Left renal pelvis (tissue), 4 donors: ENCODE data around the gene SRGAP2C. TPM values are rescaled to one million over a fixed set of nuclear protein-coding genes. Genes with fewer than 3 reads are reported as not detected.
"Not testable (repeated sequence)": the region's sequence is repeated elsewhere in the genome, so short reads cannot be mapped to it uniquely, and the experiment has no call there.

ENCODE experiments used
- DNase-seq, 4 donors: peaks; one replicate each; pipeline ENCODE4 v3.0.0-alpha.2; 2013; ENCODE audit warnings: low read depth in 4 of 4, low spot score in 3 of 4
- polyA plus RNA-seq, 4 donors: library from polyadenylated mRNA; unstranded; fragments of 120-200 nt; gene quantifications; one replicate each; pipeline ENCODE4 v1.2.1, GENCODE V29; 2013; ENCODE audit not compliant: insufficient read length in 4 of 4

Gene SRGAP2C
- polyA plus RNA-seq, 4 donors = 11.9 to 25.0 (median 18.6) TPM

DNA sequence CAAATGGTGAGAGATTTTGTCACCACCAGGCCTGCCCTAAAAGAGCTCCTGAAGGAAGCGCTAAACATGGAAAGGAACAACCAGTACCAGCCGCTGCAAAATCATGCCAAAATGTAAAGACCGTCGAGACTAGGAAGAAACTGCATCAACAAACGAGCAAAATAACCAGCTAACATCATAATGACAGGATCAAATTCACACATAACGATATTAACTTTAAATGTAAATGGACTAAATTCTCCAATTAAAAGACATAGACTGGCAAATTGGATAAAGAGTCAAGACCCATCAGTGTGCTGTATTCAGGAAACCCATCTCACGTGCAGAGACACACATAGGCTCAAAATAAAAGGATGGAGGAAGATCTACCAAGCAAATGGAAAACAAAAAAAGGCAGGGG is 218.5 kb downstream of the SRGAP2C start:
- not testable (repeated sequence) for DNase-seq

DNA sequence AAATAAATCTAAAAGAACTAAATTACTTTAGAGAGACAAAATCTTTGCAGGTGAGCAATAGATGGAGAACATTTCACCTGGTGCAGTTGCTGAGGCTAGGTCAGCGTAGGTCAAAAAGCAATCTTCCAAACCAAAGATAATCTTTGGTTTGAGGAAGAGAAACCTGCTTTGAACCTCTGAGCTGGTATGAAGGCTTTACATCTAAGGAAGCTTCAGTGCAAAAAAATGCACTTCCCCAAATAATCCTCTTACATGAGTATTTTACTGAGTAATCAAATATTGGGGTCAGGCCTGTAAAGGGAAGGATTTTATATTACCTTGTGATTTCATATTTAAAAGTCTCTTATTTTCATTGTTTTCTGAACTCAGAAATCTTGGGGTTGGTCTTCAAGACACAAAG is 223.6 kb downstream of the SRGAP2C start:
- no peak for DNase-seq

- no peak for DNase-seq
Observed at GRCh38 chr1:121413821-121414220, 229.0 kb downstream of the SRGAP2C start.

DNA sequence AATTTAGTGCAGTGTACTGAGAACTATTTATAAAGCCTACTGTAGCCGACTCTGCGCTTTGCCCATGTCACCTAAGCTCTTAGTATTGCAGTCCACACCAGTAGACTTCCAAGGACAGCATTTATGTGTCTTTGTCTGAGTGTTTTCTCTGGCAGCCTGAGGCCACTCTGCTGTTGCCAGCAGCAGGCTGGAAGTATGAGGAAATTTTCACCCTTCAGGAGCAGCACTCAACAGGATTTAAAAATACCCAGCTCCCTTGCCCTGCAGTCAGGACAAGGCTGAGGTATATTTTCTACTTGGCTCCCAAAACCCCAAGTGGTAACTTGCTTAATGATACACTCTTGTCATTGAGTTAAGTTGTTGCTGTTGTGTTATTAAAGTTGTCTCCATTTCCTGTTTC is 230.1 kb downstream of the SRGAP2C start:
- no peak for DNase-seq

- DNase-seq = no peak
Observed at GRCh38 chr1:121417325-121417923, 232.6 kb downstream of the SRGAP2C start.

DNA sequence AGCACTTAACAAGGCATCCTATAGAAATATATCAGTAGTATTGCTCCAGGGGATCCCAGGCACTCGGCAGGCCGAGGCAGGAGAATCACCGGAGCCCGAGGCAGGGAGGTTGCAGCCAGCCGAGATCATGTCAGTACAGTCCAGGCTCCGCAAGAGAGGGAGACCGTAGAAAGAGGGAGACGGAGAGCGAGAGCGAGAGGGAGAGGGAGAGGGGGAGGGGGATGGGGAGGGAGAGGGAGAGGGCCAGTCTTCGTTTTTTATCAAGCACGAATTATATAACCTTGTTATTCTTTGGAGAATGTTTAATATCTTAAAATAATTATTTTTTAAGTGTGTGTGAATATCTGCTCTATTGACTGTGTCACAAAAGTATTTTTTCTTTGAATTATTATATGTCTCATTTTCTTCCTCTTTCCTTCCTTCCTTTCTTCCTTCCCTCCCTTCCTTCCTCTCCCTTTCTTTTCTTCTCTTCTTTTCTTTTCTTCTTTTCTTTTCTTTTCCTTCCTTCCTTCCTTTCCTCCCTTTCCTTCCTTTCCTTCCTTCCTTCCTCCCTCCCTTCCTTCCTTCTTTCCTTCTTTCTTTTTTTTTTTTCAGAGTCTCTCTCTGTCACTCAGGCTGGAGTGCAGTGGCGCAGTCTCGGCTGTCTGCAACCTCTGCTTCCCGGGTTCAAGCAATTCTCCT is 233.7 kb downstream of the SRGAP2C start:
- no peak for DNase-seq

DNA sequence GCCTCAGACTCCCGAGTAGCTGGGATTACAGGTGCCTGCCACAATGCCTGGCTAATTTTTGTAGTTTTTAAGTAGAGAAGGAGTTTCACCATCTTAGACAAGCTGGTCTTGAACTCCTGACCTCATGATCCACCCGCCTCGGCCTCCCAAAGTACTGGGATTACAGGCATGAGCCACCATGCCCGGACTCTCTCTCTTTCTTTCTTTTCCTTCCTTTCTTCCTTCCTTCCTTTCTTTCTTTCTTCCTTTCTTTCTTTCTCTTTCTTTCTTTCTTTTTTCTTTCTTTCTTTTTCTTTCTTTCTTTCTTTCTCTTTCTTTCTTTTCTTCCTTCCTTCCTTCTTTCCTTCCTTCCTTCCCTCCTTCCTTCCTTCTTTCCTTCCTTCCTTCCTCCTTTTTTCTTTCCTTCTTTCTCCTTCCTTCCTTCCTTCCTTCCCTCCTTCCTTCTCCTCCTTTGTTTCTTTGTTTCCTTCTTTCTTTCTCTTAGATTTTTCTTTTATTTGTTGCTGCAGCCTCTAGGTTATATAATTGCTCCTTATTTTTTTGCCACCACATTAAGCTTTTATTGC is 234.4 kb downstream of the SRGAP2C start:
- not testable (repeated sequence) for DNase-seq

GRCh38 chr1:121421490-121421889 is 236.7 kb downstream of the SRGAP2C start:
- not testable (repeated sequence) for DNase-seq

DNA sequence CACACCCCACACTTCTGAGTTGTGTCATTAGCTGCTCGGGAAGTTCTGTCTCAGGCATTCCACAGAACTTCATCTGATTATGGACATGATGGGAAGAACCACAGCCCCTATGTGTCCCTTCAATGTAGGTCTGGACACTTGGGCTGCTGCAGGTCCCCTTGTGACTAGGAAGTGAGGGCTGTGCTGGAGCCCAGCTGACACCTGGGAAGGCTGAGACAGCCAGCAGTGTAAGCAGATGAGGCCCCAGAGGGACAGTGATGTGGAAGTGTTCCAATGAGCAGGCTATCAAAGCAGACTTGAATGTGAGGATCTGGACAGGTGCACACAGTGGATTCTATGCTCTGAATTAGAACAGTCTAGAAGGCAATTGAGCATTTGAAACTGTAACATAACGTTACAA is 239.2 kb downstream of the SRGAP2C start:
- DNase-seq = not testable (repeated sequence)

DNA sequence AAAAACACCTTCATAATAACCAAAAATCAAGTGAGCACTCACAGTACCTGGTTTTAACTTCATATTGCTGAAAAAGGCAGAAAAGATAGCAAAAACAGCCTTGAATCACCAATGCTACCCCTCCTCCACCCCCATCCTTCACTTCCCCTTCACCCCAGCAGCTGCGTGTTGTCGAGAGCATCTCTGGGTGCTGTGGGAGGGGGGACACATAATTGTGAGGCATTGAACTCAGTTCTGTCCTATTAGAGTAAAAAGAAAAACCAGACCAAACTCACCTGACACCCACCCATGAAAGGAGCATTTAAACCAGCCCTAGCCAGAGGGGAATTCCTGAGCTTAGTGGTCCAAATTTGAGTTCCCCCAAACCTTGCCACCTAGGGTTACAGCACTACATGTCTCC is 248.7 kb downstream of the SRGAP2C start:
- not testable (repeated sequence) for DNase-seq

GRCh38 chr1:121438862-121439261 is 254.1 kb downstream of the SRGAP2C start:
- not testable (repeated sequence) for DNase-seq

- DNase-seq = no peak
Observed at GRCh38 chr1:121440993-121441392, 256.2 kb downstream of the SRGAP2C start.

Other genes starting within 250 kb of the SRGAP2C start
- gene FAM72B, start 635 bp upstream of the SRGAP2C start, polyA plus RNA-seq = 1 to 10 TPM; 3.1 to 4.5 (median 3.9) TPM